IMR-90 (cell line): ENCODE measurements around the gene HCFC1R1. TPM values are rescaled to one million over a fixed set of nuclear protein-coding genes. Genes with fewer than 3 reads are reported as not detected.

Experiments
- ATAC-seq: fragments of 200-7000 bp; cut with Tn5 transposase; 2 replicates; pipeline ENCODE4 v1.9.1; 2020; ENCODE audit warnings: low read depth, mild to moderate bottlenecking, moderate library complexity
- BruUV-seq: library from RNA; stranded (reverse); fragments of 400-500 nt; replicated peaks from 2 replicates; lab custom pipeline; 2021; lab: Mats Ljungman, UMichigan
- CTCF ChIA-PET: fragments of 300-600 bp; formaldehyde crosslinking; extraction: SDS; loops from one replicate; lab custom pipeline; 2021; ENCODE audit warnings: antibody characterized with exemption; lab: Yijun Ruan, JAX
- POLR2A ChIA-PET: fragments of 300-600 bp; sonication (Branson Sonifier 250); formaldehyde crosslinking; loops from one replicate; lab custom pipeline; 2022; ENCODE audit warnings: antibody characterized with exemption; ENCODE audit not compliant: unreplicated experiment; lab: Charles Lee
- DNase-seq: peaks from one replicate; pipeline ENCODE4 v3.0.0; 2013
- H2AFZ ChIP-seq: replicated peaks from 2 replicates; pipeline ENCODE3; 2013; ENCODE audit warnings: low read length, mild to moderate bottlenecking; ENCODE audit not compliant: poor library complexity
- H2AK5ac ChIP-seq: 2 replicates; pipeline ENCODE4 v1.6.1; 2013; ENCODE audit warnings: low read depth, low read length, inconsistent platforms
- H2AK9ac ChIP-seq: replicated peaks from 2 replicates; pipeline ENCODE3; 2013; ENCODE audit warnings: mild to moderate bottlenecking, low read depth, low read length, moderate library complexity; ENCODE audit not compliant: poor library complexity
- H2BK120ac ChIP-seq: 2 replicates; pipeline ENCODE4 v1.6.1; 2013; ENCODE audit warnings: low read depth, low read length, inconsistent platforms
- H2BK15ac ChIP-seq: 3 replicates; pipeline ENCODE4 v1.6.1; 2013; ENCODE audit warnings: low read depth, low read length, inconsistent platforms
- H2BK20ac ChIP-seq: 2 replicates; pipeline ENCODE4 v1.6.1; 2013; ENCODE audit warnings: low read depth, mild to moderate bottlenecking, inconsistent platforms, low read length, moderate library complexity
- H2BK5ac ChIP-seq: 2 replicates; pipeline ENCODE4 v1.6.1; 2013; ENCODE audit warnings: mild to moderate bottlenecking, low read depth, low read length, inconsistent platforms; ENCODE audit not compliant: poor library complexity, severe bottlenecking
- H3K14ac ChIP-seq: replicated peaks from 2 replicates; pipeline ENCODE4 v1.6.1; 2013; ENCODE audit warnings: low read depth, low read length, inconsistent platforms
- H3K18ac ChIP-seq: 2 replicates; pipeline ENCODE4 v1.6.1; 2013; ENCODE audit warnings: low read depth, low read length, control low read depth
- H3K23ac ChIP-seq: 2 replicates; pipeline ENCODE4 v1.6.1; 2013; ENCODE audit warnings: low read depth, low read length, inconsistent platforms
- H3K27ac ChIP-seq: 2 replicates; pipeline ENCODE4 v1.5.1; 2013; ENCODE audit warnings: mild to moderate bottlenecking, control low read depth, low read length; ENCODE audit not compliant: insufficient read depth
- H3K27me3 ChIP-seq: 2 replicates; pipeline ENCODE4 v1.6.1; 2013; ENCODE audit warnings: low read length; ENCODE audit not compliant: control insufficient read depth, insufficient read depth
- H3K36me3 ChIP-seq: 2 replicates; pipeline ENCODE4 v1.6.1; 2013; ENCODE audit warnings: low read length, mixed read lengths; ENCODE audit not compliant: control insufficient read depth, insufficient read depth
- H3K4ac ChIP-seq: 2 replicates; pipeline ENCODE4 v1.6.1; 2013; ENCODE audit warnings: low read depth, low read length, inconsistent platforms
- H3K4me1 ChIP-seq: 2 replicates; pipeline ENCODE4 v1.6.1; 2013; ENCODE audit warnings: low read length, mixed read lengths; ENCODE audit not compliant: control insufficient read depth, insufficient read depth
- H3K4me2 ChIP-seq: 2 replicates; pipeline ENCODE4 v1.6.1; 2013; ENCODE audit warnings: low read depth, mild to moderate bottlenecking, control low read depth, low read length, moderate library complexity
- H3K4me3 ChIP-seq: 2 replicates; pipeline ENCODE4 v1.5.1; 2013; ENCODE audit warnings: low read depth, mild to moderate bottlenecking, control low read depth, low read length, moderate library complexity; ENCODE audit not compliant: insufficient read depth
- H3K56ac ChIP-seq: 2 replicates; pipeline ENCODE4 v1.6.1; 2013; ENCODE audit warnings: low read length, inconsistent platforms; ENCODE audit not compliant: insufficient read depth; ENCODE audit errors: extremely low read depth
- H3K79me1 ChIP-seq, 2 experiments: 2 replicates each; pipeline ENCODE4 v1.6.1; 2013; ENCODE audit warnings: low read length in 2 of 2, inconsistent platforms in 1 of 2, low read depth in 1 of 2
- H3K9ac ChIP-seq: 2 replicates; pipeline ENCODE4 v1.6.1; 2013; ENCODE audit warnings: low read depth, low read length, control low read depth
- H3K9me1 ChIP-seq: 2 replicates; pipeline ENCODE4 v1.6.1; 2013; ENCODE audit warnings: low read length, inconsistent platforms; ENCODE audit not compliant: insufficient read depth
- H3K9me3 ChIP-seq: 2 replicates; pipeline ENCODE4 v1.6.1; 2013; ENCODE audit warnings: low read length; ENCODE audit not compliant: control insufficient read depth, insufficient read depth
- H4K20me1 ChIP-seq: 2 replicates; pipeline ENCODE4 v1.6.1; 2013; ENCODE audit warnings: low read length, inconsistent platforms; ENCODE audit not compliant: insufficient read depth
- H4K5ac ChIP-seq: 2 replicates; pipeline ENCODE4 v1.6.1; 2013; ENCODE audit warnings: mild to moderate bottlenecking, low read depth, low read length, control low read depth
- H4K8ac ChIP-seq, 2 experiments: 2 replicates each; pipeline ENCODE4 v1.6.1; 2013; ENCODE audit warnings: low read depth in 2 of 2, low read length in 2 of 2, control low read depth in 1 of 2, inconsistent platforms in 1 of 2
- H4K91ac ChIP-seq: 2 replicates; pipeline ENCODE4 v1.6.1; 2013; ENCODE audit warnings: low read depth, low read length, inconsistent platforms; ENCODE audit not compliant: insufficient read depth
- CEBPB ChIP-seq: IDR thresholded peaks from 2 replicates; pipeline ENCODE4 v1.6.1; 2012; ENCODE audit warnings: low read depth, low read length, improper control_type of control experiment
- MAZ ChIP-seq: IDR thresholded peaks from 2 replicates; pipeline ENCODE4 v1.6.1; 2012; ENCODE audit warnings: low read depth, mild to moderate bottlenecking, low read length, improper control_type of control experiment, moderate library complexity, borderline replicate concordance
- POLR2A ChIP-seq: IDR thresholded peaks from 2 replicates; pipeline ENCODE4 v1.6.1; 2012; ENCODE audit warnings: mild to moderate bottlenecking, low read depth, low read length
- RAD21 ChIP-seq: IDR thresholded peaks from 2 replicates; pipeline ENCODE4 v1.6.1; 2012; ENCODE audit warnings: low read length, improper control_type of control experiment
- RCOR1 ChIP-seq: IDR thresholded peaks from 2 replicates; pipeline ENCODE4 v1.6.1; 2012; ENCODE audit warnings: mild to moderate bottlenecking, low read length, improper control_type of control experiment; ENCODE audit not compliant: insufficient replicate concordance
- RFX5 ChIP-seq: IDR thresholded peaks from 2 replicates; pipeline ENCODE4 v1.8.0; 2012; ENCODE audit warnings: low read depth, mild to moderate bottlenecking, low read length, moderate library complexity
- WGBS, 2 experiments: methylation state at CpG; one replicate each; pipeline versions ENCODE4 v1.1.5 to v1.1.7; 2013; ENCODE audit warnings: missing lambda C conversion rate in 2 of 2; ENCODE audit not compliant: insufficient read length in 1 of 2; ENCODE audit errors: extremely low coverage in 2 of 2; 5-methylcytosine and 5-hydroxymethylcytosine counted together
- dilution Hi-C: fragments of 300-500 bp; cut with HindIII; formaldehyde crosslinking; loops from one replicate; pipeline ENCODE4 v1.14.3; 2018; ENCODE audit warnings: low sequenced_read_pairs; ENCODE audit not compliant: unreplicated experiment
- in situ Hi-C: fragments of 300-500 bp; cut with MboI; formaldehyde crosslinking; loops from 3 replicates; pipeline ENCODE4 v1.14.3; 2019; ENCODE audit warnings: low sequenced_read_pairs, inconsistent platforms, mixed read lengths
- intact Hi-C: fragments of 100-400 bp; cut with micrococcal nuclease; formaldehyde crosslinking; loops from 2 replicates; pipeline ENCODE4 v1.10.0; 2022
- polyA plus RNA-seq, 3 experiments: library from polyadenylated mRNA; depleted of rRNA; stranded (reverse); fragments of >200 nt; gene quantifications; 2 replicates each; pipeline ENCODE4 v1.2.3, GENCODE V29; 2012; ENCODE audit warnings: low replicate concordance in 1 of 3
- total RNA-seq: library from RNA; depleted of rRNA; stranded (reverse); fragments of >200 nt; gene quantifications from 2 replicates; pipeline ENCODE4 v1.2.3, GENCODE V29; 2012
- TF ChIP-seq, protein P1 (sequence below): fragments of 150-350 bp; IDR thresholded peaks from 2 replicates; pipeline ENCODE4 v1.6.1; 2017; ENCODE audit warnings: mild to moderate bottlenecking, antibody characterized with exemption, low read length, low read depth

Gene HCFC1R1
- total and polyA plus RNA-seq, 2 of the 4 experiments (the other 2 are of a cell fraction) = 7.2 to 57.9 TPM

DNA sequence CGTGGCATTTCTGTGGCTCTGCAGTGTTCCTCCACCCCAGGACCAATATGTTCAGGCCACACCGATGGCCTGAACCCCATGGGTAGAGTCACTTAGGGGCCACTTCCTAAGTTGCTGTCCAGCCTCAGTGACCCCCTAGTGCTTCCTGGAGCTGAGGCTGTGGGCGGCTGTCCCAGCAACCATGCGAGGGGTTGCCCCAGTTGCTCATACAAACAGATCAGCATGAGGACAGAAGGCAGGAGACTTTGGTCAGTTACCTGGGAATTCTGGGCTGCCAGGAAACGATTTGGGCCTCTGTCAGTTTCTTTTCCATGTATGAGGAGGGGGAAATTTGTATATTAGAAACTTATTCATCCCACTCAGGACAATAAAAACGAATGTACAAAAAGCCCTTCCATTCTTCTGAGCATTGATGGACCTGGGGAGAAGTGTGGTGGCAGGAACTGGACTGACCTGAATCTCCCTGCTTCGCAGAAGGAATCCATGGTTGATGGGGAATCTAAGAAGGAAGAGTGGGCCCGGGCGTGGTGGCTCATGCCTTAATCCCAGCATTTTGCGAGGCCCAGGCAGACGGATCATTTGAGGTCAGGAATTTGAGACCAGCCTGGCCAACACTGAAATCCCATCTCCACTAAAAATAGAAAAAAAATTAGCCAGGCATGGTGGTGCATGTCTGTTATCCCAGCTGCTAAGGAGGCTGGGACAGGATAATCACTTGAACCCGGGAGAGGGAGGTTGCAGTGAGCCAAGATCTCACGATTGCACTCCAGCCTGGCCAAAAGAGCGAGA, 36.8 kb upstream of the HCFC1R1 start:
- no peak overlapping the region for H3K56ac ChIP-seq
- H2BK120ac ChIP-seq = no peak overlapping the region
- H3K4me1 ChIP-seq = peaks cover 14% of the 10 kb centered on the region
- H3K14ac ChIP-seq = no peak overlapping the region
- H3K27ac ChIP-seq = no peak overlapping the region
- H4K8ac ChIP-seq = peak overlapping the region; percentile 87 to 100; a peak in 2 of 4 replicates
- WGBS, 2 experiments = 100% methylated on average over 2 of the region's 14 CpGs; no CpG with 5 or more reads in 1 of the 2 experiments
- no peak overlapping the region for H2AK9ac ChIP-seq
- CTCF ChIA-PET = no interaction called here
- BruUV-seq = no TSS peak
- H3K9ac ChIP-seq = no peak overlapping the region
- dilution Hi-C loops (no loop called here), in situ Hi-C loops (loop anchor here (5.0 kb wide), 1 partner anchor 42 kb away; no protein-coding TSS in a partner anchor), intact Hi-C loops (no loop called here)
- no peaks in the 10 kb centered on the region for H3K36me3 ChIP-seq
- H4K20me1 ChIP-seq = no peaks in the 10 kb centered on the region; the same call in 1 of the 2 replicates
- no peak for ATAC-seq
- H3K79me1 ChIP-seq = peaks cover 0 to 24% of the 10 kb centered on the region in 2 experiments; a peak in 2 of 4 replicates
- no peak overlapping the region for H2BK15ac ChIP-seq
- H2BK20ac ChIP-seq = no peak overlapping the region
- H2AFZ ChIP-seq = no peak overlapping the region
- H3K18ac ChIP-seq = no peak overlapping the region
- no peak overlapping the region for H3K23ac ChIP-seq
- H3K9me3 ChIP-seq = no peaks in the 10 kb centered on the region
- H3K4me3 ChIP-seq = no peak overlapping the region
- no peak overlapping the region for H2AK5ac ChIP-seq
- H4K5ac ChIP-seq = no peak overlapping the region
- TF ChIP-seq RFX5 (no peak), CEBPB (no peak), RAD21 (no peak), MAZ (no peak), POLR2A (no peak), RCOR1 (no peak)
- TF ChIP-seq, protein P1, sequence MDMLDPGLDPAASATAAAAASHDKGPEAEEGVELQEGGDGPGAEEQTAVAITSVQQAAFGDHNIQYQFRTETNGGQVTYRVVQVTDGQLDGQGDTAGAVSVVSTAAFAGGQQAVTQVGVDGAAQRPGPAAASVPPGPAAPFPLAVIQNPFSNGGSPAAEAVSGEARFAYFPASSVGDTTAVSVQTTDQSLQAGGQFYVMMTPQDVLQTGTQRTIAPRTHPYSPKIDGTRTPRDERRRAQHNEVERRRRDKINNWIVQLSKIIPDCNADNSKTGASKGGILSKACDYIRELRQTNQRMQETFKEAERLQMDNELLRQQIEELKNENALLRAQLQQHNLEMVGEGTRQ = no peak
- no peaks in the 10 kb centered on the region; the same call in 1 of the 2 replicates for H3K27me3 ChIP-seq
- DNase-seq = no peak
- peaks cover 15% of the 10 kb centered on the region for H3K9me1 ChIP-seq
- no peak overlapping the region for H3K4me2 ChIP-seq
- POLR2A ChIA-PET = no interaction called here
- 0 out of 2 replicates have a peak overlapping the region, but pooled peaks have one; percentile 1 for H4K91ac ChIP-seq
- peak overlapping the region; percentile 93 for H3K4ac ChIP-seq
- H2BK5ac ChIP-seq = no peak overlapping the region
